AG09319 (cell line): ENCODE measurements around the gene PKD1.

Experiments
- DNase-seq: peaks from one replicate; pipeline ENCODE4 v3.0.0-alpha.2; 2010; ENCODE audit warnings: low read depth; ENCODE audit errors: extremely low read depth
- CTCF ChIP-seq: IDR thresholded peaks from 2 replicates; pipeline ENCODE4 v1.5.1; 2011; ENCODE audit warnings: low read depth, mild to moderate bottlenecking, inconsistent platforms, low read length, moderate library complexity

Gene PKD1

DNA sequence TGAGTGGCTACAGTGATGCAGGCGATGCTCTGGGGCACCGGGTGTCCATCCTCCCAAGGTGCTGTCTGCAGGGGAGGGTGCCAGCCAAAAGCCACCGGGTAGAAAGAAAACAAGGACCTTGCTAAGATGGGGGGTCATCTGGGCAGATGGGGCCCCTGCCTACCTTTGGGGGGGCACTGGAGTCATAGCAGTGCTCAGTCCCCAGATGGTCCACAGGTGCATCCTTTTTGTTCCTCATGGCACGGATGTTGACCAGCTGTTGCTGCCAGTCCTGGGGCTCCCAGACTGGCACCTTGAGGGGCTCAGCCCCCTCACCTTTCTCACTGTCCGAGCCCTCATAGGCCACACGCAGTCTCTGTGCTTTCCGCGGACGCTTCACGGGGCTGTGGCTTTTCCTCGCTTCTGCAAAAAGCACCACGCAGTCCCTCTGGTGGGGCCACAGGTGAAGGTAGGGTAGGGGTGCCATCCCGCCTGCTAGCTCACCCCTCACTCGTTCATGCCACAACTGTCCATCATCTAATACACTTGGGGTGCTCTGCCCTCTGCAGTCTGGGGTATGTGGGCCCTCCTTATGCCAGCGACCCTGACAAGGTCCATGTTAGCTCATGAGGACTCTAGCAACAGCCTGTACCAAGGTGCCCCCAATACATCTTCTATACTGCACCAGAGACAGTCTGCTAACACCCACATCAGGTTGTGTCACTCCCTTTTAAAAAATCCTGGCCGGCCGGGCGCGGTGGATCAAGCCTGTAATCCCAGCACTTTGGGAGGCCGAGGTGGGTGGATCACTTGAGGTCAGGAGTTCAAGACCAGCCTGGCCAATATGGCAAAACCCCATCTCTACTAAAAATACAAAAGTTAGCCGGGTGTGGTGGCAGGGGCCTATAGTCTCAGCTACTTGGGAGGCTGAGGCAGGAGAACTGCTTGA, 89.5 kb downstream of the PKD1 start:
- TF ChIP-seq CTCF, result no peak
- no peak for DNase-seq

GRCh38 chr16:2044541-2044940, 91.2 kb downstream of the PKD1 start:
- no peak for DNase-seq
- no peak for TF ChIP-seq CTCF

DNA sequence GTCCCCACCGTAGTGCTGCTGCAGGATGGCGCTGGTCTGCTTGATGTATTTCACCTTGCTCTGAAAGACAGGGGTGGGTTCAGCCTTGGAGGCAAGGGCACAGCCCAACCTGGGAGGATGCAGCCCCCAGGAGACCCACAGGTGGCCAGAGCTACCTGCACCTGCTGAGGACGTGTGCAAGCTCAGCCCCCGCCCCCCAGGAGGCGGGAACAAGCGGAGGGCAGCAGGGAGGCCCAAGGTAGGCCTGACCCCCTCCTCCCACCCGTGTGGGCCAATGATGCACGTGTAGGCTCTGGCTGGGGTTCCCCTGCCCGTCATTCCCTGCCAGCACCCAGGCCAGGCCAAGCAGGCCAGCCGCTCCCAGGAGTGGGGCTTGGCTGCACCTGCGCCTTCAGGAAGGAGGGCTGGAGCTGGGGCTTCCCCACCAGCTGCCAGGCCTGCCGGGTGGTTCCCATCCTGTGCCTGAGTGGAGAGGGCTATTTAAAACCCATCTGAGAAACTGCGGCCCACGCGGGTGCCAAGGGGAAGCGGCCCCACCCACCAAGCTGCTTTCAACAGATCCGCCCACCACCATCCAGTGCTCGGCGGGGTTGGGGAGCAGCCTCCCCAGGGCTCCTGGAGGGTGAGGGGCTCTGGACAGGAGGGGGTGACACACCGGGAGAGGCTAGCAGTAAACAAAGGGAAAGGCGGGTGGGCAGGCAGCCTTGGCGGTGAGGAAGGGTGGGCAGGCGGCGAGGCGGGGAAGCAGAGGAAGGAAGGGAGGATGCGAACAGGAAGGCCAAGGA, 91.8 kb downstream of the PKD1 start:
- no peak for DNase-seq

GRCh38 chr16:2042986-2043666, 92.6 kb downstream of the PKD1 start:
- no peak for DNase-seq
- no peak for TF ChIP-seq CTCF

More for the DNA sequence above, 91.8 kb downstream of the PKD1 start:
- TF ChIP-seq CTCF, result no peak

- TF ChIP-seq CTCF, result no peak
- no peak for DNase-seq
Measured at GRCh38 chr16:2042171-2042985, 93.3 kb downstream of the PKD1 start.

DNA sequence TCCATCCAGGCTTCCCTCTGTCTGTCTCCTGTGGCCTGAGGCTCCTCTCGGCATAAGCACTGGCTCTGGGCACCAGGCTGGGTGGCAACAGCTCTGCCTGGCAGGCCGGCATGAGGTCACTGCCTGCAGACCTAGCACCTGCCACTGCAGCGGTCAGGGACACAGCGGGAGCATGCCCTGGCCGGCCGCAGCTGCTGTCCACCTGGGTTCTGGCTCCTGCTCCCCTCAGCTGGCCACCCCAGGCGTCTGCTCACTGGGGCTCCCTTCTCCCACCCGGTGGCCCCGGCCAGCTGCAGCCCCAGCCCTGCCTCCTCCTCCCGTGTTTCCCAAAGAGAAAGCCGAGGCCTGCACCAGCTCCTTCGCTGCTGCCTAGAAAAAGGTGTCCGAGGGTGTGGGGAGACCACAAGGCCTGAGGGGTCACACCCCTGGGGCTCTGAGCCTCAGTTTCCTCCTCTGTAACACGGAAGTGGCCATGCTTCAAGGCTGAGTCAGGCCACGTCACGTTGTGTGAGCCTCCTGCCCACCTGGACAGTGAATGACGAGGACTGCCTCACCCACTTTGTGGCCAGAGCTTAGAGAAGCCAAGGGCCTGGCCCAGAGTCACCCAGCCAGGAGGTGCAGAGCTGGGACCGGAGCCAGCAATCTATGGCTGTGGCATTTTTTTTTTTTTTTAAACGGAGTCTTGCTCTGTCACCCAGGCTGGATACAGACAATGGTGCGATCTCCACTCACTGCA, 94.7 kb downstream of the PKD1 start:
- TF ChIP-seq CTCF, result no peak
- DNase-seq, result no peak
